Measurements from ENCODE around the gene PTPRG. TPM values are rescaled to one million over a fixed set of nuclear protein-coding genes. Genes with fewer than 3 reads are reported as not detected.

Gene PTPRG
- total and polyA plus RNA-seq, 10 of the 15 experiments (the other 5 are each of a cell fraction or from before 2014, with no cell fraction given): 0.29 to 20.7 (median 1.4) TPM

DNA sequence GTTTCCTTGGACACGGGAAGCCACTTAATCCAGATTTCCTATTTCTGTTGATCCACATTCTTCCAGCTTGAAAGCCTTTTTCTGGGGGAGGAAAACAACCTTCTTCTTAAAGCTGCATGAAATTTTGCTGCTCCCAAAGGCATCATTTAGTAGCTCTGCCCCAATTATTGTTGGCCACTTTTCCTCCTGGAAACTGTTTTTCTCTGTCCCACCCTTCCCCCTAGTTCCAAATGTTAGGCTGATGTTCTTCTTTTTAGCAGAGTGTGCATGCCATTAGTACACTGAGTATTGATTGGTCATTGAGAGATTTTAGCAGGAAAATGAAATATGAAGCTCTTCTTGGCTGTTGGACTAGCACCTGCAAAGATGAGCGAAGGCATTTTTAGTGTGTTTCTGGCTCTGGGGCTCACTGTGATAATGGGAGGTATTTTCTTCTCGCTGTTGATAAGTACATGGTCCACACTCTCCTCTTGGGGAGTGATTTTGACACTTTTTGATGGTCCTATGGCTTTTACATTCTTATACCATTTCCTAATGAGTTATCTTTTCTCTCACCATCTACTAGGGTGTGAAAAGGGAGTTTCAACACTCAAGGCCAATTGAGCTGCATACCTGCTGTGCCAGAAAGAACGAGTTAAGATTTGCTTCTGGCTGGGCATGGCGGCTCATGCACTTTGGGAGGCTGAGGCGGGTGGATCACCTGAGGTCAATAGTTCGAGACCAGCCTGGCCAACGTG is 200.5 kb downstream of the PTPRG start (continued):
- TF ChIP-seq, protein P1, sequence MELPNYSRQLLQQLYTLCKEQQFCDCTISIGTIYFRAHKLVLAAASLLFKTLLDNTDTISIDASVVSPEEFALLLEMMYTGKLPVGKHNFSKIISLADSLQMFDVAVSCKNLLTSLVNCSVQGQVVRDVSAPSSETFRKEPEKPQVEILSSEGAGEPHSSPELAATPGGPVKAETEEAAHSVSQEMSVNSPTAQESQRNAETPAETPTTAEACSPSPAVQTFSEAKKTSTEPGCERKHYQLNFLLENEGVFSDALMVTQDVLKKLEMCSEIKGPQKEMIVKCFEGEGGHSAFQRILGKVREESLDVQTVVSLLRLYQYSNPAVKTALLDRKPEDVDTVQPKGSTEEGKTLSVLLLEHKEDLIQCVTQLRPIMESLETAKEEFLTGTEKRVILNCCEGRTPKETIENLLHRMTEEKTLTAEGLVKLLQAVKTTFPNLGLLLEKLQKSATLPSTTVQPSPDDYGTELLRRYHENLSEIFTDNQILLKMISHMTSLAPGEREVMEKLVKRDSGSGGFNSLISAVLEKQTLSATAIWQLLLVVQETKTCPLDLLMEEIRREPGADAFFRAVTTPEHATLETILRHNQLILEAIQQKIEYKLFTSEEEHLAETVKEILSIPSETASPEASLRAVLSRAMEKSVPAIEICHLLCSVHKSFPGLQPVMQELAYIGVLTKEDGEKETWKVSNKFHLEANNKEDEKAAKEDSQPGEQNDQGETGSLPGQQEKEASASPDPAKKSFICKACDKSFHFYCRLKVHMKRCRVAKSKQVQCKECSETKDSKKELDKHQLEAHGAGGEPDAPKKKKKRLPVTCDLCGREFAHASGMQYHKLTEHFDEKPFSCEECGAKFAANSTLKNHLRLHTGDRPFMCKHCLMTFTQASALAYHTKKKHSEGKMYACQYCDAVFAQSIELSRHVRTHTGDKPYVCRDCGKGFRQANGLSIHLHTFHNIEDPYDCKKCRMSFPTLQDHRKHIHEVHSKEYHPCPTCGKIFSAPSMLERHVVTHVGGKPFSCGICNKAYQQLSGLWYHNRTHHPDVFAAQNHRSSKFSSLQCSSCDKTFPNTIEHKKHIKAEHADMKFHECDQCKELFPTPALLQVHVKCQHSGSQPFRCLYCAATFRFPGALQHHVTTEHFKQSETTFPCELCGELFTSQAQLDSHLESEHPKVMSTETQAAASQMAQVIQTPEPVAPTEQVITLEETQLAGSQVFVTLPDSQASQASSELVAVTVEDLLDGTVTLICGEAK (IDR thresholded peaks at IDR 0.05; ENCODE audit: borderline replicate concordance): no peak
- TF ChIP-seq STAT1 (conservative IDR thresholded peaks at IDR 0.05) (no peak), SIX5 (IDR thresholded peaks at IDR 0.05; ENCODE audit: low read depth, low read length, severe bottlenecking) (no peak), RB1 (IDR thresholded peaks at IDR 0.05; ENCODE audit: borderline replicate concordance) (no peak), ETV6 (conservative IDR thresholded peaks at IDR 0.05 in 1 of 2, IDR thresholded peaks at IDR 0.05 in 1 of 2; ENCODE audit: borderline replicate concordance in 1 of 2, low read depth in 1 of 2) (no peak; a peak in 1 of 4 replicates), NBN (IDR thresholded peaks at IDR 0.05) (no peak), RCOR1 (conservative IDR thresholded peaks at IDR 0.05; ENCODE audit: low read depth, low read length) (no peak), ZBTB4 (CRISPR knock-in tag; IDR thresholded peaks at IDR 0.05) (no peak), POLR2A (IDR thresholded peaks at IDR 0.05; ENCODE audit: low read depth, low read length) (no peak)
- TF ChIP-seq, protein P2, sequence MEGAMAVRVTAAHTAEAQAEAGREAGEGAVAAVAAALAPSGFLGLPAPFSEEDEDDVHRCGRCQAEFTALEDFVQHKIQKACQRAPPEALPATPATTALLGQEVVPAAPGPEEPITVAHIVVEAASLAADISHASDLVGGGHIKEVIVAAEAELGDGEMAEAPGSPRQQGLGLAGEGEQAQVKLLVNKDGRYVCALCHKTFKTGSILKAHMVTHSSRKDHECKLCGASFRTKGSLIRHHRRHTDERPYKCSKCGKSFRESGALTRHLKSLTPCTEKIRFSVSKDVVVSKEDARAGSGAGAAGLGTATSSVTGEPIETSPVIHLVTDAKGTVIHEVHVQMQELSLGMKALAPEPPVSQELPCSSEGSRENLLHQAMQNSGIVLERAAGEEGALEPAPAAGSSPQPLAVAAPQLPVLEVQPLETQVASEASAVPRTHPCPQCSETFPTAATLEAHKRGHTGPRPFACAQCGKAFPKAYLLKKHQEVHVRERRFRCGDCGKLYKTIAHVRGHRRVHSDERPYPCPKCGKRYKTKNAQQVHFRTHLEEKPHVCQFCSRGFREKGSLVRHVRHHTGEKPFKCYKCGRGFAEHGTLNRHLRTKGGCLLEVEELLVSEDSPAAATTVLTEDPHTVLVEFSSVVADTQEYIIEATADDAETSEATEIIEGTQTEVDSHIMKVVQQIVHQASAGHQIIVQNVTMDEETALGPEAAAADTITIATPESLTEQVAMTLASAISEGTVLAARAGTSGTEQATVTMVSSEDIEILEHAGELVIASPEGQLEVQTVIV (IDR thresholded peaks at IDR 0.05; ENCODE audit: borderline replicate concordance, partially characterized antibody): no peak
